HG03159 (cell line): ENCODE data around the gene MRPS25.

Experiments used
- ATAC-seq: cut with Tn5 transposase; IDR thresholded peaks from one replicate; pipeline ENCODE4 v1.9.1; 2021; ENCODE audit warnings: mild to moderate bottlenecking, moderate library complexity; ENCODE audit not compliant: unreplicated experiment

Gene MRPS25

GRCh38 chr3:15083252-15083651 is 18.1 kb upstream of the MRPS25 start:
- no peak for ATAC-seq

DNA sequence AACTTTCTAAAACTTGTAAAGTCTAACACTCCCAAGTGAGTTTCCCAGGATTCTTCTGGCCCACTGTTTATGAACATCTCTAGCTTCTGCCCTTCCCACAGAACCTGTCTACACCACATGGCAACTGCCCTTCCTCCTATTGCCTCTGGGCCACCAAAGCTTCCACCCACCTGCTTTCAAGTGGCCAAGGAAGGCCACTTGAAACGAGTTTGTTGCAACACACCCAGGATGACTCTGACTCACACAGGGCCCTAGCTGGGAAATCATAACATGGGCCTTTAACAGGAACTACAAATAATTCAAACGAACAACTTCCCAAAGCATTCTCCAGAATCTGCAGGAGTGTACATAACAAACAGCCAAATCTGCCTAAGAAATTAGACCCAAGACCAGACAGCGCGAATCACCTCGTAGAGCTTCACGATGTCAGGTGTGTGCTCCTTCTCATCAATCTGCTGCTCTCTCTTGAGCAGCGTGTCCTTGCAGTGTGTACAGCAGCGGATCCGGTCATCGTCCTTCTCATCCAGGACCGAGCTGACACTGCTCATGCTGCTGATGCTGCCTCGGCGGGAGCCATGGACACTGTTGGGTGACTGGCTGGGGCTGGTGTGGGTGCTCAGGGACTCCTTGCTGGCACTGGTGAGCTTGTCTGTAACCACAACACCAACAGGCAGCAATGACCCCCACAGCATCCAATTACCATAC is 17.0 kb upstream of the MRPS25 start:
- no peak for ATAC-seq

GRCh38 chr3:15079091-15079490 is 14.0 kb upstream of the MRPS25 start:
- ATAC-seq: no peak

DNA sequence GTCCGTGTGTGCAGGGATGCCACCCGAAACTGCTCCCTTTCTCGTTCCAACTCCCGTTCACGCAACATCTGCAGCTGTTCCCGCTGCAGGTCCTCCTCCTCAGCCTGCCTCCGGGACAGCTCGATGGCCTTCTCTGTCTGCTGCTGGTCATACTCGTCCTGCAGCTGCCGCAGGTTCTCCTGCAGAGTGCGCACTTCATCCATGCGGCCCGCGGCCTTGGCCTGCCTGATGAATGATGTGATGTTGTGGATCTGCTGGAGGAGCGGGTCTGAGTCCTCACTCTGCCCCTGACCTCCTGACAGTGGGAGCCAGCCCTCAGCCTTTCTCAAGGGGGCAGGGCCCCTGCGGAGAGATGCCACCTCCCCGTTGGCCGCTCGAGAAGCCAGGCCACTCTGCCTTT is 9.4 kb upstream of the MRPS25 start:
- no peak for ATAC-seq

- ATAC-seq: no peak
Observed at GRCh38 chr3:15071699-15072098, 6.6 kb upstream of the MRPS25 start.

DNA sequence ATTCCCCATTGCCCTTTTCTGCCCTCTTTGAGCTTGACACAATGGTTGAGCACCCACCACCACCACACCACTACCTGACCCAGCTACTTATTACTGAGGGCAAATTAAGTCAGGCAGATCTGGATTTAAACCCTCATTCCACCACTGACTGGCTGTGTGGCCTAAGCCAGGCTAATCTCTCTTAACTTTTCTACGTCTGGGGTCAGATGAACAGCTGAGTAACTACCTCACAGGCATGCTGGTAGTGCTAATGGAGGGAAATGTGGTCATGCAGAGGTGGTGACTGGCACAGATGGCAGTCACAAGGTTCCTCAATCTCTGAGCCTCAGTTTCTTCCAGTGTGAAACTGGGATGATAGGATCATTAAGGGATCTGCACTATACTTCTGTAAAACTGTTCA is 4.3 kb upstream of the MRPS25 start:
- no peak for ATAC-seq

DNA sequence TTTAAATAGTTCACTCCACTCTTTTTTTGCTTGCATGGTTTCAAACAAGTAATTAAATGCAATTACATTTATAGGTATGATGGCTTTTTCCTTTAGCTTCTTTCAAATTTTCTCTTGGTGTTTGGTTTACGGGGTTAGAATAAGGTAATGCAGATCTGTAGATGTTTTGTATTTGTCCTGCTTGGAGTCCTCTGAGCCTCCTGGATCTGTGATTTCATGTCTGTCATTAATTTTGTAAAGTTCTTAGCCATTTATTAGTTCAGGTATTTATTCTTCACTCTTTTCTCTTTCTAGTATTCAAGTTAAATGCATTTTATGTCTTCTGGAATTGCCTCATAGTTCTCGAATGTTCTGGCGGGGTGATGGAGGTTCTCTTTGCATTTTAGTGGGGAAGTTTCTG is 1.4 kb upstream of the MRPS25 start:
- ATAC-seq: no peak

DNA sequence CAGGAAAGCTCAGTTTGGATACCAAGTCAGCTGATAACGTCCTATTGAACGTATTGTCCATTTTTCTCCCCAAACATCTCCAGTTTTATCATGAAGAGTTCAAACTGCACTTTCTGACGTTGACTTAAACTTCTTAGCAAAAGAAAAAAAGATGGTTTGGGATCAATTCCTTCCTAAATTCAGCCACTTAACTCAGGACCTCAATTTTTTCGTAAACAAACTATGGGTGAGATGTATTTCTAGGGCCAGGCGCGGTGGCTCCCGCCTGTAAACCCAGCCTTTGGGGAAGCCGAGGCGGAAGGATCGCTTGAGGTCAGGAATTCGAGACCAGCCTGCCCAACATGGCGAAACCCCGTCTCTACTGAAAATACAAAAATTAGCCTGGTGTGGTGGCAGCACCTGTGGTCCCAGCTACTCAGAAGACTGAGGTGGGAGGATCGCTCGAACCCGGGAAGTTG is 464 bp upstream of the MRPS25 start:
- ATAC-seq: no peak

- peak; percentile 11 for ATAC-seq
Observed at GRCh38 chr3:15064299-15064834, 748 bp downstream of the MRPS25 start.

- no peak for ATAC-seq
Observed at GRCh38 chr3:15063656-15064286, 1.3 kb downstream of the MRPS25 start.

GRCh38 chr3:15063238-15063637 is 1.9 kb downstream of the MRPS25 start:
- ATAC-seq: no peak

- ATAC-seq: no peak
Observed at GRCh38 chr3:15060029-15060428, 5.1 kb downstream of the MRPS25 start.

GRCh38 chr3:15056676-15057404 is 8.3 kb downstream of the MRPS25 start:
- no peak for ATAC-seq

DNA sequence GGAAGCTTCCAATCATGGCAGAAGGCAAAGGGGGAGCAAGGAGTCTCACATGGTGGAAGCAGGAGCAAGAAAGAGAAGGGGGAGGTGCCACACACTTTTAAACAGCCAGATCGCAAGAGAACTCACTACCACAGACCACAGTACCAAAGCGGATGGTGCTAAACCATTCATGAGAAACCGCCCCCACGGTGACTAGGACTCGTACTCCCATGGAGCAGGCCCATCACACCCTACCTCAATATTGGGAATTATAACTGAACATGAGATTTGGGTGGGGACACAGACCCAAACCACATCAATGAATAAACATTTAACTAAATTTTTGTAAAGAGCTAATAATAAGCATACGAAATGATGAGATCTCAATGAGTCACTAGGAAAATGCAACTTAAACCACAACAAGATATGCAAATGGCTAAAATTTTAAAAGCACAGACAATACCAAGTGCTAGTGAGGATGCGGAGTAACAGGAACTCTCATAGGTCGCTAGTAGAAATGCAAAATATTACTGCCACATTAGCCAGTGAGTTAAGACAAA is 10.0 kb downstream of the MRPS25 start:
- ATAC-seq: peak; percentile 41

- ATAC-seq: no peak
Observed at GRCh38 chr3:15053541-15053940, 11.6 kb downstream of the MRPS25 start.

DNA sequence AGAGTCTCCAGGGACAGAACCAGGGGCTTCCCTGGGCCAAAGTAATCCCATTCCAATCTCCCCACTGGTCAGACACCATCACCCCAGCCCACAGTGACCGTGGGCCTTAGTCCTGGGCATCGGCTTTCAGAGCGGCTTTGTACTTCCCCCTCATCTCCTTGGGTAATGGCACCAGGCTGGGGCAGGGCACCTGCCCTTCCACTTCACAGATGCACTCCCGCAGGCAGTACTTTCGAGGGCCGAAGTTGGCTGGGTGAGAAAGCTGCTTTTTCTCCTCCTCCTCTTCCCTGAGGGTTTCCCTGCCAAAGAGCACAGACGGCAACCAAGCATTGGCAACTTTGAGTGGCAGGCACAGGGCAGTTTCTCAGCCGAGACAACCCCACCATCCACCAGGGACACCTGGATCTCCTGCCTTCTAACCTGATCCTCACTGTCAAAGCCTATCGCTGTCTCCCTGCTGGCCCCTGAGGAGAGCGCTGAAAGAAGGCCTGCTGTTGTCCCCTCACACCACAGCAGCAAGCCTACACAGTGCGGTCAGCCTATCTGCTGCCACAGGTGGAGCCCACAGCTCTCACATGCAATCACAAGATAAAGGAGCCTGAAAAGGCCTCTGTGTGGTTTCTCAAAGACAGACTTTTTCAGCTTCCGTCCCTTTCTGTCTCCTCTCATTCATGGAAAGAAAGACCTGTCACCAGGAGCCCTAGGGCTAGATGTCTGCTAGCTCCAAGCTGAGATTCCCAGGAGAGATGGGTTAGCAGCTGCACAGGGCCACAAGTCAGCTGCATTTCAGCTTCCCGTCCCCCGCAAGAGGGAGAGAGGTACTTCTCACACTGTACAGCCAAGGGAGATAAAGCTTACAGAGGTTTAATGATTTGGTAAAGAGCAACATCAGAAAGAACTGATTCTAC is 12.5 kb downstream of the MRPS25 start:
- no peak for ATAC-seq

GRCh38 chr3:15051531-15051930 is 13.6 kb downstream of the MRPS25 start:
- peak; percentile 45 for ATAC-seq

- ATAC-seq: peak; percentile 87
Observed at GRCh38 chr3:15050405-15051092, 14.6 kb downstream of the MRPS25 start.

- ATAC-seq: no peak
Observed at GRCh38 chr3:15049584-15049983, 15.5 kb downstream of the MRPS25 start.

DNA sequence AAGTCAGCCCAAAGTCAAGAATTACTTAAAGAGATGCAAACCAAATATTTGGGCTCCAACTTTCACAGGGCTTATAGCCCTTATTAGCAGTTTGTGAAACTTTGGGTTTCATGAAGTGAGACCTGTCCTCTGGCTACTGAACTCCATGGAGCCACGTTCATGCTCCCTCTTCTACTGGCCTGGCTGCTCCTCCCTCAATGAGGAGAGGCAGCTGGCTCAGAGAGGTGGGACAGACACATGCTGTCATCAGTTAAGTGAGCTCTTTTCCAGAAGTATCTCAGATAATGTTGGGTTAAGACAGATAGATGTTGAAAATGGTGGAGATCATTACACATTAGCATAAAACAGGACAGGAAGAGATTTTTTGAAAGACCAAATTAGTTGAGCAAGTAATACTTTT is 19.4 kb downstream of the MRPS25 start:
- no peak for ATAC-seq
